GM06990 (cell line): ENCODE results near the gene IRF2BP2.

Experiments
- DNase-seq: peaks from one replicate; pipeline ENCODE4 v3.0.0-alpha.2; 2011; ENCODE audit not compliant: insufficient read length; ENCODE audit errors: extremely low read depth
- H3K27me3 ChIP-seq: replicated peaks from 2 replicates; pipeline ENCODE4 v1.6.0; 2011; ENCODE audit warnings: low read length; ENCODE audit not compliant: control insufficient read depth, insufficient read depth
- H3K36me3 ChIP-seq: 2 replicates; pipeline ENCODE4 v1.5.1; 2011; ENCODE audit warnings: low read length; ENCODE audit not compliant: control insufficient read depth, insufficient read depth
- H3K4me3 ChIP-seq: replicated peaks from 2 replicates; pipeline ENCODE4 v1.5.1; 2011; ENCODE audit warnings: low read depth, mild to moderate bottlenecking, control low read depth, low read length
- CTCF ChIP-seq: IDR thresholded peaks from 2 replicates; pipeline ENCODE4 v1.5.1; 2011; ENCODE audit warnings: low read length, control low read depth, mild to moderate bottlenecking, inconsistent platforms; ENCODE audit not compliant: insufficient read depth, poor library complexity, severe bottlenecking

IRF2BP2 gene

GRCh38 chr1:234606784-234607108 is 3.2 kb downstream of the IRF2BP2 start:
- peak overlapping the region; percentile 72 for H3K4me3 ChIP-seq
- peaks cover 11% of the 10 kb centered on the region for H3K36me3 ChIP-seq
- no peak for DNase-seq
- no peak for TF ChIP-seq CTCF
- no peaks in the 10 kb centered on the region for H3K27me3 ChIP-seq

DNA sequence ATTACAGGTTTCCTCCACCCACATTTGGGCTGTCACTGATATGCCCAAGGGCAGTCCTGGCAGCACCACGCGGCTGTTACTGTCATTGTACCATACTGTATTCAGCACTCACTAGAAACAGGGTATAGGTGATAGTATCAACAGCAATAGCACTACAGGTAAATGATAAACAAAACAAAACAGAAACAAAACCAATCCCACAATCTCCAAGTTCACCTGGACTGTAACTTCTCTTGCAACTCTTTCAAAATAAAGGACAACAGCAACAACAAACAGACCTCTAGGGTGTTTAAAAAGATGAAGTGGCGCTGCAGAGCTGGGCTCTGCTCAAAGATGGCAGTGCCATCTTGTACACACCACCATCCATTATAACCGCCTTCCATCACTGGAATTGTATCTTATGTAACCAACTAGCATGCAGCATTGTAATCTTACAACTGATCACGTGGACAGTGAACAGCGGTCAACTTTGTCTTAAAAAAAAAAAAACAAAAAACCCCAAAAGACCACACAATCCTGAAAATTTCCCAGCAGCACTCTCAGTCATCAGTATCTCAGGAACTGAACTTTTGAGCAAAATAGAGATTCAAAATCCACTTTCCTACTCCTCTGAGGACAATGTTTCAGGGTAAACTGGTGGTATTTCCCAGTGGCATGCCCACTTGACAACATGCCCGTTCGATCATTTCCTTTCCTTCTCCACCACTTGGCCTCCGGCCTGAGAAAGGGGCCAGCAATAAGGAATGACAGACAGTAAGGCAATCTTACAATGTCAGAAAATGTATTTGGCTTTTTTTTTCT is 3.8 kb downstream of the IRF2BP2 start:
- DNase-seq = no peak
- Histone ChIP-seq H3K27me3 (no peaks in the 10 kb centered on the region), H3K4me3 (peak overlapping the region; percentile 72), H3K36me3 (peaks cover 11% of the 10 kb centered on the region)
- TF ChIP-seq CTCF = no peak

GRCh38 chr1:234605399-234605982 is 4.5 kb downstream of the IRF2BP2 start:
- no peaks in the 10 kb centered on the region for H3K27me3 ChIP-seq
- DNase-seq = no peak
- no peak for TF ChIP-seq CTCF
- H3K4me3 ChIP-seq = peak overlapping the region; percentile 72
- H3K36me3 ChIP-seq = peaks cover 11% of the 10 kb centered on the region

GRCh38 chr1:234604495-234605398 is 5.2 kb downstream of the IRF2BP2 start:
- Histone ChIP-seq H3K27me3 (no peaks in the 10 kb centered on the region), H3K4me3 (peak overlapping the region; percentile 72), H3K36me3 (peaks cover 11% of the 10 kb centered on the region)
- no peak for DNase-seq
- TF ChIP-seq CTCF = no peak

GRCh38 chr1:234603221-234604204 is 6.5 kb downstream of the IRF2BP2 start:
- DNase-seq = no peak
- Histone ChIP-seq H3K4me3 (peak overlapping the region; percentile 72), H3K36me3 (peaks cover 11% of the 10 kb centered on the region), H3K27me3 (no peaks in the 10 kb centered on the region)
- TF ChIP-seq CTCF = no peak
